ENCODE data around the gene CRYBG1. TPM values are rescaled to one million over a fixed set of nuclear protein-coding genes. Genes with fewer than 3 reads are reported as not detected.

CRYBG1 gene
- total and polyA plus RNA-seq, 2 of the 13 experiments (the other 11 are each of a cell fraction or from before 2014, with no cell fraction given), result 10.1 to 21.9 TPM

- no peak overlapping the region for H3K9ac ChIP-seq (ENCODE audit: insufficient read depth, low read depth, low read length)
- no peak overlapping the region for H3K4me3 ChIP-seq (replicated peaks in 1 of 3; ENCODE audit: insufficient read depth in 1 of 3, low read depth in 2 of 3, low read length in 3 of 3)
- ChIA-PET CTCF (ENCODE audit: low intra/inter-chr PET ratio, low total read pairs) (no interaction called here), POLR2A (no interaction called here)
- H2AFZ ChIP-seq (ENCODE audit: low read length), result peak overlapping the region; percentile 19
- H4K20me1 ChIP-seq (ENCODE audit: insufficient read depth, low read length), result no peaks in the 10 kb centered on the region
- no peaks in the 10 kb centered on the region for H3K27me3 ChIP-seq (ENCODE audit: control insufficient read depth in 1 of 2, insufficient read depth in 2 of 2, low read length in 2 of 2)
- no peaks in the 10 kb centered on the region for H3K79me2 ChIP-seq (ENCODE audit: insufficient read depth, low read length)
- H3K27ac ChIP-seq (ENCODE audit: extremely low read length, insufficient read depth, low read length), result no peak overlapping the region
- in situ Hi-C loops (cut with HindIII; ENCODE audit: extremely low pct_ligation_motif_present, low pct_unique_long_range_greater_than_20kb), result no loop called here
- TF ChIP-seq HNF4A (CRISPR knock-in tag; IDR thresholded peaks at IDR 0.05), result 0 out of 2 replicates have a peak, but pooled peaks have one; percentile 8
- no peak for TF ChIP-seq ZKSCAN1 (IDR thresholded peaks at IDR 0.05; ENCODE audit: low read length)
- H3K9me3 ChIP-seq (ENCODE audit: low read length), result no peaks in the 10 kb centered on the region
- DNase-seq (ENCODE audit: low spot score) (no peak), ATAC-seq (no peak), FAIRE-seq (no peak)
- BruUV-seq (replicated peaks), result no TSS peak
- H3K36me3 ChIP-seq (replicated peaks in 1 of 2; ENCODE audit: control insufficient read depth in 1 of 2, insufficient read depth in 2 of 2, low read length in 2 of 2), result no peaks in the 10 kb centered on the region
- H3K4me2 ChIP-seq (ENCODE audit: low read depth, low read length), result no peak overlapping the region
- 63% methylated on average over 7 of the region's 7 CpGs for WGBS (ENCODE audit: low lambda C conversion rate)
- peaks cover 44% of the 10 kb centered on the region for H3K4me1 ChIP-seq (ENCODE audit: insufficient read depth, low read length)
- intact Hi-C loops (cut with micrococcal nuclease; ENCODE audit: unreplicated experiment), result no loop called here
These were observed 97.8 kb downstream of the CRYBG1 start for GRCh38 chr6:106458021-106458986.

DNA sequence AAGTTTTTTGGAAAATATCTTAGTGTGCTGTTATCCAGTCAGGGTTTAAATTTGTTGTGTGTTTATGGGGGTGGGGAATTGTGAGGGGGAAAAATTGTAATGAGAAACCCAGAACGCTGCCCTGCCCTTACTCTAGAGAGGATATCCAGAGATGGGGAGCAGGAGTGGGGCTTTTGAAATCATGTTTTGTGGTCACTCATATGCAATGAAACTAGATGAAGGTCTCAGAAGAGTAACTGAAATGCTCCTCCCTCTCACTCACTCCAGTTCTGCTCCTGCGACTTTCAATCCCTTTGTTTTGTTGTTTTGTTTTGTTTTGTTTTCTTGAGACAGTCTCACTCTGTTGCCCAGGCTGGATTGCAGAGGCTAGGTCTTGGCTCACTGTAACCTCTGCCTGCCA lies 100.0 kb downstream of the CRYBG1 start:
- TF ChIP-seq KDM5B (CRISPR knock-in tag; IDR thresholded peaks at IDR 0.05; ENCODE audit: borderline replicate concordance) (no peak), ZNF263 (CRISPR knock-in tag; IDR thresholded peaks at IDR 0.05) (no peak), RXRA (CRISPR knock-in tag; IDR thresholded peaks at IDR 0.05) (no peak), ZNF101 (CRISPR knock-in tag; IDR thresholded peaks at IDR 0.05; ENCODE audit: borderline replicate concordance, low read depth) (no peak)
- Histone ChIP-seq H3K79me2 (ENCODE audit: insufficient read depth, low read length) (no peaks in the 10 kb centered on the region), H3K27me3 (ENCODE audit: control insufficient read depth in 1 of 2, insufficient read depth in 2 of 2, low read length in 2 of 2) (no peaks in the 10 kb centered on the region), H3K4me1 (ENCODE audit: insufficient read depth, low read length) (peaks cover 60% of the 10 kb centered on the region), H3K9ac (ENCODE audit: insufficient read depth, low read depth, low read length) (no peak overlapping the region), H3K4me2 (ENCODE audit: low read depth, low read length) (no peak overlapping the region), H3K4me3 (replicated peaks in 1 of 3; ENCODE audit: insufficient read depth in 1 of 3, low read depth in 2 of 3, low read length in 3 of 3) (no peak overlapping the region), H4K20me1 (ENCODE audit: insufficient read depth, low read length) (no peaks in the 10 kb centered on the region), H2AFZ (ENCODE audit: low read length) (no peak overlapping the region), H3K36me3 (replicated peaks in 1 of 2; ENCODE audit: control insufficient read depth in 1 of 2, insufficient read depth in 2 of 2, low read length in 2 of 2) (no peaks in the 10 kb centered on the region), H3K27ac (ENCODE audit: extremely low read length, insufficient read depth, low read length) (no peak overlapping the region), H3K9me3 (ENCODE audit: low read length) (no peaks in the 10 kb centered on the region)
- FAIRE-seq (no peak), ATAC-seq (no peak), DNase-seq (ENCODE audit: low spot score) (no peak)
- 90% methylated on average over 2 of the region's 2 CpGs for WGBS (ENCODE audit: low lambda C conversion rate)
- in situ Hi-C loops (cut with HindIII; ENCODE audit: extremely low pct_ligation_motif_present, low pct_unique_long_range_greater_than_20kb) (no loop called here), intact Hi-C loops (cut with micrococcal nuclease; ENCODE audit: unreplicated experiment) (no loop called here)
- ChIA-PET CTCF (ENCODE audit: low intra/inter-chr PET ratio, low total read pairs) (no interaction called here), POLR2A (no interaction called here)
- no TSS peak for BruUV-seq (replicated peaks)
